Hippocampal formation (tissue), 2 donors: ENCODE results near the gene BTC.
"Not testable (repeated sequence)": the region's sequence is repeated elsewhere in the genome, so short reads cannot be mapped to it uniquely, and the experiment has no call there.

ENCODE experiments used
- DNase-seq, 2 donors: peaks; one replicate each; lab custom pipeline; 2025; lab: John Stamatoyannopoulos, UW

BTC gene, protein sequence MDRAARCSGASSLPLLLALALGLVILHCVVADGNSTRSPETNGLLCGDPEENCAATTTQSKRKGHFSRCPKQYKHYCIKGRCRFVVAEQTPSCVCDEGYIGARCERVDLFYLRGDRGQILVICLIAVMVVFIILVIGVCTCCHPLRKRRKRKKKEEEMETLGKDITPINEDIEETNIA

DNA sequence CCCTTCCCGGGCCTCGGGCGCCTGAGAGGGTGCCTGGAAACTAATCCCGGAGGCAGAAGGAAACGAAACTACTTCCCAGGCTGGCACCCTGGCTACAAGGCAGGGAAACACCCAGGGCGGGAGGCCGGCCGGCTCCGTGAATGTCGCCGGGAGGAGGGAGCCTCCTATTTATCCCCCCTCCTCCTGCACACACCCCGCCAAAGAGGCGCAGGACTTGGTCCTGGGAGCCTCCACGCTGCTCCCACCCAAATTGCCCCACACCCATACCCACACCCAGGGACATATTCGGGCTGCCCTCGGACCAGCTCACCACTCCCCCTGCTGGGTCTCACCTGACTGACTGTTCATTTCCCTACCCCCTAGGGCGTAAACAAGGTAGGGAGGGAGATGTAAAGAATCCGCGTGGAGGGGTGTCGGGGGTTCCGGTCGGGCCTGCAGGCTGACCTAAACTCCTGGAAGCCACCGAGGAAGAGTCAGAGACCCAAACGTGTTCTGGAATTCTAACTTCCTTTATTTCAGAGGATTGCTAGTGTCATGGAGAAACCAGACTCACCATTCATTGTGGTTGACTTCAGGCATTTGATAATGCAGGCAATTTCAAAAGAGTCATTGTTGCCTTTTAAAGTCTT lies at the start of gene BTC:
Gene BTC, minus strand, starts transcription at position 142 of the 629 bp plus-strand sequence. CDS start 198 bp downstream, outside the sequence.
- DNase-seq: peak in 1 of 2 donors; percentile 13

DNA sequence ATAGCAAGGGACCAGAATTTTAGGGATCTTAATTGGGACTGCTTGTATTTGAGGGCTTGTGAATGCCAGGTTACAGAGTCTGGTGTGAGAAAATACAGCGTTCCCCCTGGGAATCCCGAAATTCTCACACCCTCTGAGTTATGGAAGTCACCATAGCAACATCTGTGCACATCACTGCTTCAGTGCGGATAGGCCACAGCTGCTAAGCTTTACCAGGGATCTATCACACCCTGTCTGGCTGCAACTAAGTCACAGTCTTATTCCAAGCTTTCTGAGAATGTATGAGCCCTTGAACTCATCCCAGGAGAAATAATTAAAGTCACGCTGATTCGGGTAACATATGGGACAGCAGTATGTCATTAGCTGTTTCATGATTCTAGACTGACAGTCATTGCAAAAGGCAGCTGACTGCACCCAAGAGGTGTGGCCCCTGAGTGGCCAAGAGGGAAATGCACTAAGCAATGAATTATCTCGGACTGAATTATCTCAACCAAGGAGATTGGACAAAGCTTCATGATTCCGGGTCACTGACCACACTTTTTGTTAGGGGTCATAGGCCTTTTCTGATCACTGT lies 46.7 kb upstream of the BTC start:
- no peak for DNase-seq

DNA sequence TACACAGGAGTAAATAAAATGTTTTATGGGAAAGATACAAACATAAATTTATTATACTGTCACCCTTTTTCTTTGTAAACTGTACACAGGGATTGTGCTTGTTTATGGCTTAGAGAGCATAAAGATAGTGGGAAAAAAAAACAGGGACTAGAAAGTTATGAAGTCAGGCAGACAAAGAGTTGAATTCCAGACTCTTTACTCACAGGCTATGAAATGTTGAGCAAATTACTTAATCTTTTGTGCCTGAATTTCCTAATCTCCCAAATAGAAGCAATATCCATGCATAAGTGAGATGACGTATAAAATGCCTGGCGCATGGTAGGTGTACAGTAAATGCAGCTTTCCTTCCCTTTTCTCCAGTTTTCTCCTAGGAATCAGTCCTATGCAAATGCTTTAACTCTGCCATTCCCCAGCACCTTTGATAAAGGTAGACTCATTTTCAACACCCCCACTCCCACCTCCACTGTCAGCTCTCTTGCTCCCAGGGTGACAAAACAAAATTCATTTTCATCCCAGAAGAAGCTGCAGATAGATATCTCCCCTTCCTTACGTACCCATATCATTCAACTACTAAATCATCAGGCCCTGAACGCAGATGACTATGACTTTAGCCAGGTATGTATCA lies 44.5 kb upstream of the BTC start:
- no peak for DNase-seq

DNA sequence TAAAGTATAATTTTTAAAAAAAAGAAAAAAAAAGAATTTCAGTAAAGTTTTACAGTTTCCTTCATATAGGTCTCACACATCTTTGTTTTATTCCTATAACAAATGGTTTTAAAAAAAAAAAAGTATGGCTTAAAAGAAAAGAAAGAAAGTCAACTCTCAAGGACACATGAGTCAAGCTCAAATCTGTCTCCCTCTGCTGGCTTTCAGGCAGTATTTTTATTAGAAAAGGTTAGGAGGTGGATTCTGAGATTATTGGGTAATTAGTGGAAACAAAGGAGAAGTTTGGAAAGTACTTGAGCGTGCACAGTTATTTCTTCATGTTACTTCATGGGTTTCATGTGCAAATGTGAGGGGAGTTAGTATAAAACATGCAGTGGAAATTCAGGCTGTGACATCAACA lies 36.6 kb upstream of the BTC start:
- DNase-seq: no peak

DNA sequence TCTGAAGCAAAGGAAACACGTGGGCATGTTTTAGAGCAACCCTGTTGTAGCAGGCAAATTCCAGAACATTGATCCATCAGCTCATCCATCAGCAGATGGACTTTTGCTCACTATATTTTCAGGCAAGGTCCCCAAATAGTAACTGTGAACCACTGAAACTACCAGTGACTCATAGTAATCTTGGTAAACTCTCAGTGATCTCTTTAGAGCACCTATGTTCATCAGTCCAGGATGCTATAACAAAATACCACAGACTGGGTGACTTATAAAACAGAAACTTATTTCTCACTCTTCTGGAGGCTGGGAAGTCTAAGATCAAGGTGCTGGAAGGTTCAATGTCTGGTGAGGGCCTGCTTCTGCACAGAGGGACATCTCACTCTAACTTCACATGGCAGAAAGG lies 28.9 kb upstream of the BTC start:
- DNase-seq: no peak

DNA sequence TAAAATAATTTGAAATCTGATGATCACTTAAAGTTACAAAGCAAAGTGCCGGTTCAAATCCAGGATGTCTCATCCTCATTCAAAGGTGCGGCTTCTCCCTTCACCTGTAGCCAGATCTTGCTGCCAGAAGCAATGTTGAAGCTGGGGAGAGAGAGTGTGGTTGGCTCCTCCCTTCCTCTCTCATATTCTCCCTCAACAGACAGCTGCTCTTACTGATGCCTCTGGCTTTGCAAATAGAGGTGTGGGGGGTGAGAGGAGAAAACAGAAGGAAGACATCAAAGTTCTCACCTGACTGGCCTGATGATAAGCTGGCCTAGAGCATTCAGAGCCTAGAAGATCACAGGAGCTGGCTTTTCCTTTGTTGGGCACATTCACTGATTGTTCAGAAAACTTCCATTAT lies 28.3 kb upstream of the BTC start:
- no peak for DNase-seq

DNA sequence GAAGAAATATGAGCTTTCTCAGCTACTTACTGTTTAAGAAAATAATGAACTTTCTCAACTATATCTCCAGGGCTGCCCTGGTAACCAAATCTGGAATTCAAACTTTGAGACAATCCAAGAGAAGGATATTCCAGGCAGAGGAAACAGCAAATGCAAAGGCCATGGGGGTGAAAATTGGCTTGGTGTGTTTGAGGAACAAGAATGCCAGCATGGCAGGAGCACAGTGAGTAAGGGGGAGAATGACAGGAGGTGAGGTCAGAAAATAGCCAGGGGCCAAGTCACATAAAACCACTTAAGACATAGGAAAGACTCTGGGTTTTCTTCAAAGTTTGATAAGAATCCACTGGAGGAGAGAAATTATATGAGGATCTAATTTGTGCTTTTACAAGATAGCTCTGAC lies 27.2 kb upstream of the BTC start:
- no peak for DNase-seq

DNA sequence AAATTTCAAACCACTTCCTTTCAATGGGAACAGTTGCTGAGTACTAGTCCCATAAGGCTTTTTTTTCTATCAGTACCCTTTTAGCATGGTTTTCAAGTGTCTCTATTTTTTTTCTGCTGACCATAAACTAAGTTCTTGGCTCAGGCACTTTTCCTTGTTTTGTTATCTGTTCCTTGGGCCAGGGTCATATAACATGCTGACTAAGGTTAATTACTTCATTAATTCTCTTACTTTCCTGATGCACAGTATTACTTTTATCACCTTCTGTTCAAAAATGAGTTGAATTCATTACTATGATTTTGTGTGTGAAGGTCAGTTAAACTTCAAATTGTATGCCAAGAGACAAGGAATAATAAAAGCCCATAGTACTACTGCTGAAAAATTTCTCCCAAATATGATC lies 19.7 kb upstream of the BTC start:
- no peak for DNase-seq

DNA sequence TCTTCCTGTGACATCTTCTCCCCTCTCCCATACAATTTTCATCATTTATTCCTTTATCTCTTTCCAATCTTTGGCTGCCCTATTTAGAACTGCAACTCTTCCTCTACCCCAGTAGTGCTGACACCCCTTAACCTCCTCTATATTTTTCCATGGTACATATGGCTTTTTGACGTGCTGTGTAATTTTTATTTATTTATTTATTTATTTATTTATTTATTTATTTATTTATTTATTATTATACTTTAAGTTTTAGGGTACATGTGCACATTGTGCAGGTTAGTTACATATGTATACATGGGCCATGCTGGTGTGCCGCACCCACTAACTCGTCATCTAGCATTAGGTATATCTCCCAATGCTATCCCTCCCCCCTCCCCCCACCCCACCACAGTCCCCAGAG lies 17.7 kb upstream of the BTC start:
- DNase-seq: not testable (repeated sequence)

DNA sequence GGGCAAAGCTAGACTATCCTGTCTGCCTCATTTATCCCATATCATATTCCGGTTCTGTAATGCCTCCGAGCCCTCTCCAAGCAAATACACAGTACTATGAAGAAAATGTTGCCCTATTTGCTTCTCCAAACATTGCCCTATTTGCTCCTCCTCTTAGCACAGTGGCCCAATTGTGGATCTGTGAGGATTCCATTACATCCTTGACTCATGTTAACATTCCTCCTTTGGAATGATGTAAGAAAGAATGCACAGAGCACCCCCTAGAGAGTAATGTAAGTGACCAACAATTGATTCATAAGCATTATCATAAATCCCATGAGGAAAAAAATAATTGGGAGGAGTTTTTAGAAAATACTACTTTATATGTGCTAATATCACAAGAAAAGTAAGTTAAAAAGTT lies 11.3 kb upstream of the BTC start:
- DNase-seq: no peak

DNA sequence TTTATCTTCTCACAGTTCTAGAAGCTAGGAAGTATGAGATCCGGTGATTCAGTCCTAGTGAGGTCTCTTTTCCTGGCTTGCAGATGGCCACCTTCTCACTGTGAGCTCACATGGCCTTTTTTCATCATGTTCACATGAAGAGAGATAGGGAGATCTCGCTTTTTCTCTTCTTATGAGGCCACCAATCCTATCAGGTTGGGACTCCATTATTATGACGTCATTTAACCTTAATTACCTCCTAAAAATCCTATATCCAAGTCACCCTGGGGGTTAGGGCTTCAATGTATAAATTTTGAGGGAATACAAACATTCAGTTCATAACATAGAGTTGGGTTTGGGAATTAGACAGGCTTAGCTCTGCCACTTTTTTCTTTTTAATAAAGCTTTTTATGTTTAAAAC lies 6.0 kb upstream of the BTC start:
- DNase-seq: no peak

DNA sequence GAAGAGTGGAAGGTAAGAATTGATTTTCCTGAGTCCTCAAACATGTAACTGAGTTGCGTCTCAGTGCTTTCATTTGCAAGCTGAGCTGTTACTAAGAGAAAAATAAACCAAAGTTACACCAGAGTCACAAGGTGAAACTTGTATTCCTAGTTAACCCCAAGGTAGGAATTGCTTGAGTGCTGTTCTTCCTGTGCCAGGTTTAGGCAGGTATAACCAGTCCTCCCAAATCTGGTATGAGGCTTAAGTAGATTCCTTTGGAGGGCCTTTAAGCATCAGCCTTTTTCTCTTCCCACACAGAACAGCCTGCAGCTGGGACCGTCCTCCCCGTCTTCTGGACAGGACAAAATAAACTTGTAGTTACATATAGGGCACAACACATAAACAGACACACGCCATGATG lies 2.3 kb upstream of the BTC start:
- DNase-seq: no peak

DNA sequence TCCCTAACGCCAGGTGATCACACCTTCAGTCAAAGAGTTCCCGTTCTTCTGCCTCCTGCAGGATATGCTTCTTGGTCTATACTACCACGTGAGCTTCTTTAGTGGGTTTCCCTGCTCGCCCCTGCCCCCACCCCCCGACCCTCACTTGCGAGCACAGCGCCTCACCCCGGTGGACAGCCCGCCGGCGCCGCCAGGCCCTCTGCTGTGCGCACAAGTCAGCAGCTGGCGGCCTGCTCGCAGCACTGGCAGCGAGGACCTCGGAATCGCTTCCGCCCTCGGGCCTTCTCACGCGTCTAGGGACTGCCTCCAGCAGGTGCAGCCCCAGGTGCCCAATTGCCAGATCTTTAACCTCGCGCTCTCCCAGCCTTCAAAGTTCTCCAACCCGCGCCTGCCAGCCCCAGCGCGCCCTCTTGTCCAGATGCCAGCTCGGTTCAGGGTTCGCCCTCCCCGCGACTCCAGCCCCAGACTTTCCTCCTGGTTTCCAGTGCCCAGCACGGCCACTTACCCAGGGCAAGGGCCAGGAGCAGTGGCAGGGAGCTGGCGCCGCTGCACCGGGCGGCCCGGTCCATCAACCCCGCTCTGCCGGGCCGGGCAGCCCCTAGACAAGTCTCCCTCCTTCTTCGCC lies 454 bp downstream of the BTC start:
- no peak for DNase-seq

DNA sequence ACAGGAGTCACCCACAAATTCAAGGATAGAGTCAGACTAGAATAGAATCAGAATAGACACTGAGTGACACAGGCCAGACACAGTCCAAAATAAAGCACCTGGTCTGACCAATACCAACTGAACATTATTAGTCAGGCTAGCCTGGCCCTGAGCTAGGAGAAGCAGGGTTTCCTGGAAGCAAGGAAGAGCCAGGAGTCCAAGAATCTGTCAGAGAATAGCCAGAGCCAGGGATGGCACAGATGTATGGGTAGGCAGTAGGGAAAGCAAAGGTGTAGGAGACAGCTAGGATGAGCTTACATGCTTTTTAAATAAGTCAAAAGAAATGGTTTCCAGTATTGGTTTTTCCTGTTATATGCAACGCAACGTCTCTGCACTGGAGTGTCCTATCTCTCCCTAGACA lies 3.7 kb downstream of the BTC start:
- DNase-seq: no peak

DNA sequence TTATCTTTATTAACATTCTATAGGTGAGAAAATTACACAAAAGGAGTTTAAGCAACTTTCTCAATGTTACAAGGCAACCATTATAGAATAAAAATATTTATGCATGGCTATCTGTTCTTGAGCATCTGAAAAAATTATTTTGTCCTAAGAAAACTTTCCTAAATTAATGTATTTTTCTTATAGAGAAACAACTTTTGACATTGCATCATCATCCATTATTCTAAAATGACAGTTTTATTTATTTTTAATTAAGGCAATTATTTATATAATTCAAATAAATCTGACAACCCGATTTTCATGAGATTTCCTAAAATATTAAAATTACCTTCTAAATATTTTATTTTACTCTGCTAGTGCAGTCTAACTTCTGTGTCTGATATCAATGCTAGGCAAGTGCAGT lies 4.8 kb downstream of the BTC start:
- DNase-seq: no peak

DNA sequence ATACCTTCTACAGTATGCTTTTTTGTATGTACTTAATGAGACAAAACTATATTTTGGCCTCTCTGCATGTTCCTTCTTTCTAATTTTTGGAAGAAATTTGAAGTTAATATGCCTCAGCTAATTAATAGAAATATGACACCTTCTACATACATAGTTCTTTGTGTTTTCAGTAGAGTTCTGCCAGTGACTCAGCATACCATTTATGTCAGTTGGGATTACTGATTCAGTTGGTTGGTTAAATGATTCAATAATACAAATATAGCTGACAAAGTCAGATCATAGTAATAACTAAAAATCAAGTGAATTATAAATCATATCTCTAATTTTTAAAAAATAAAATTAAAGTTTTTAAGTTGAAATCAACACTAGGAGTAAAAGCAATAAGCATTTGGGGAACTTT lies 16.8 kb downstream of the BTC start:
- no peak for DNase-seq

DNA sequence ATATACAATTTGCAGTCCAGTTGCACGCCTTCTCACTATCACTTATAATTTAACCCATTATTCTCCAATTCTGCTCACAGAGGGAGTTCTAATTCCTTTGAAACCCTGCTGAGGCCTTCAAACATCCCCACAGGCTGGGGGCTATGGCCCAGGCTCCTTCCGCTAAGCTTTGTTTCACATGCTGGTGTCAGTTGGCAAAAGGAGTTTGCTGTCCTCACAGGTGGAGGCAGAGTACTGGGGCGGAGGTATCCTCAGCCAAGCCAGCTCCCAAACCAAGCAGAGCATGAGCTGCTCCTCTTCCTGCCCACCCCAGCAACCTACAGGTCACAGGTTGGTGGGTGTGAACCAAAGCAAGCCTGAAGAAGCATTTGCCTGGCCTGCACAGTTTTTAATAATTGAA lies 21.5 kb downstream of the BTC start:
- DNase-seq: no peak

DNA sequence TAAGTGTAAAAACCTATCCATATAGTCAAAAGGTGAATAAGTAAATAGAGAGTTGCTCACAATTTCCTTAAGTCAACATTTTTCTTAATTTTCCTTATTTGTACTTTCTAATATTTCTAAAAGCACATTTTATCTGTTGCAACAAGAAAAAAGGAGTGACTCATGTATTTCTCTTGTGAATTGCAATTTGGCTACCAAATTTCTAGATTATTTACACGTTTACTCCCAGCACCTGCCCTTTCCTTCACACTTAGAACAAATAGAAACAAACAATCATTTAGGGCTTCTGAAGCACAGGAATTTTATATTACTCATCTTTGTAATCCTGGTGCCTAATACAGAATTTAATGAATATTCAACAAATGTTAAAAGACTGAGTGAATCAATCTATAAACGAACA lies 22.2 kb downstream of the BTC start:
- no peak for DNase-seq

DNA sequence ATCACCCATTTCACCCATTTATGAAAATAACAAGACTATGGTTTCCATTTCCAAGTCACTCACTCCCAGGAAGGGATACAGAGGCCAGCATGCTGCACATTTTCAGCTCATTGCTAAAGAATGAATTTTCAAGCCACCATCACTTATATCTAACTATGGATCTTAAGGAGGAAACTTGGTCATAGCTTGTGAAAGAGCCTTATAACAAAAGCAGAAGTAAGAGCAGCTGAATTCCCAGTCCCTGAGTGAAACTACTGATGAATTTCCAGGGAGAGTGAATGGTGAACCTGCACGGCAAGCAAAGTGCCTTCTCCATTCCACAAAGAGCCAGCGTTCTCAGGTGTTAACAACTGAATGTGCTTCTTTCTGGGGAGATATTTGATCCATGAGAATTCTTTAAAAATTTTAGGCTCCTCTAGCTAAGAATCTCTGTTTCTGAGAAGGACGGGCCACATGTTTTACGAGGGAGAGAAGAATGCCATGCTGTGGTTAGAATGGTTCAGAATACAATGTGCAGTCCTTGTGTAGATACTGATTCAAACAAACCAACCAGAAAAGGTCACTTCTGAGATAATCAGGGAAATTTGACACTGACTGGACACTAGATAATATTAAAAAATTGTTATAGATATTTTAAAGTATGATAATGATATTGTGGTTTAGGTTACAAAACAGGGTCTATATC lies 24.0 kb downstream of the BTC start:
- no peak for DNase-seq

DNA sequence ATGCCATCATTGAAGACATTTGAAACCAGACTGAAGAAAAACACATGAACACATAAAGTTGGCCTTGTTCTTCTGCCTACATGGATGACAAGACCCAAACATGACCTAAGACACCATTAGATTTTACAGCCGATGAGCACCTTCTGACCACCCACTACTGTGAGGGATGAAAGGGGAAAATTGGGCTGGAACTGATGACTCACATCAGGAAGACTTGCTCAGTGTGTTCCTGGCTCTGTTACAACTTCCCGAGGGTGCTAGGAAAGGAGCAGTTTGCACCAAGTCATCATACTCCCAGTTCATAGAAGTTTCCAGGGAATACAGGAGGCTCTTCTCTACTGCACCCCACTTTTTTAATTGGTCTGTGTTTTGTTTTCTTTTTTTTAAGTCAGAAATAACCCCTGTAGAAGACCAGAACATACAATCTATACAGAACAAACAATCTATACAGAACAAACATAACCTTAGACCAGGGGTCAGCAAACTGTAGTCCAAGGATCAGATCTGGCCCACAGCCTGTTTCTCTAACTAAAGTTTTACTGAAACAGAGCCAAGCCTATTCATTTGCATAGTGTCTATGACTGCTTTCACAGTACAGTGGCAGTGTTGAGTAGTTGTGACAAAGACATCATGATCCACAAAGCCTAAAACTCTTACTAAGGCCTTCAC lies 25.3 kb downstream of the BTC start:
- no peak for DNase-seq

DNA sequence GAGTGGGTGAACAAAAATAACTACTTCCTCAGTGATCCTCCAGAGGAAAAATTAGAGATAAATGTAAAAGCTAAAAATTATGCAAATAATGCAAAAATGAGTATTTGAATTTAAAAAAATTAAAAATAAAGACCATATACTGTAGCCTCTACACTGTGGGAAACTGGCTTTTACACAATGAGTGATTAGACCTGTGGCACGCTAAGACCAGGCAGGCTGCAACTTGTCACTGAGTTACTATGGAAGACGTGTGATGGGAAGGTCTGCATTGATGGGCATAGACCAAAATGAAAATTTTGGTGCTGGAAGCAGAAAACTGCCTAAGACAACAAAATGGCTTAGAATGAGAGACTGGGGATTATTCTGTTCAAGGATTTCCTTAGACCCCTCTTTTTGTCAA lies 30.2 kb downstream of the BTC start:
- DNase-seq: no peak
